ENCODE data around the gene CDKN2D.
"Not testable (repeated sequence)": the region's sequence is repeated elsewhere in the genome, so short reads cannot be mapped to it uniquely, and the experiment has no call there.

DNA sequence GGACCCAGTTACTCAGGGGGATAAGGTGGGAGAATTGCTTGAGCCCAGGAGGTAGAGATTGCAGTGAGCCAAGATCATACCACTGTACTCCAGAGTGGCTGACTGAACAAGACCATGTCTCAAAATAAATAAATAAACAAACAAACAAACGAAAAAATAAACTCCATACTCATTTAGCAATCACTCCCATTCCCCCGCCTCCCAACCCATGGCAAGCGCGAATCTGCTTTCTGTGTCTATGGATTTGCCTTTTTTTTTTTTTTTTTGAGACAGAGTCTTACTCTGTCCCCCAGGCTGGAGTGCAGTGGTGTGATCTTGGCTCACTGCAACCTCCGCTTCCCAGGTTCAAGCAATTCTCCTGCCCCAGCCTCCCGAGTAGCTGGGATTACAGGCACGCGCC lies 41.9 kb downstream of the CDKN2D start:
- TF ChIP-seq, protein P1, sequence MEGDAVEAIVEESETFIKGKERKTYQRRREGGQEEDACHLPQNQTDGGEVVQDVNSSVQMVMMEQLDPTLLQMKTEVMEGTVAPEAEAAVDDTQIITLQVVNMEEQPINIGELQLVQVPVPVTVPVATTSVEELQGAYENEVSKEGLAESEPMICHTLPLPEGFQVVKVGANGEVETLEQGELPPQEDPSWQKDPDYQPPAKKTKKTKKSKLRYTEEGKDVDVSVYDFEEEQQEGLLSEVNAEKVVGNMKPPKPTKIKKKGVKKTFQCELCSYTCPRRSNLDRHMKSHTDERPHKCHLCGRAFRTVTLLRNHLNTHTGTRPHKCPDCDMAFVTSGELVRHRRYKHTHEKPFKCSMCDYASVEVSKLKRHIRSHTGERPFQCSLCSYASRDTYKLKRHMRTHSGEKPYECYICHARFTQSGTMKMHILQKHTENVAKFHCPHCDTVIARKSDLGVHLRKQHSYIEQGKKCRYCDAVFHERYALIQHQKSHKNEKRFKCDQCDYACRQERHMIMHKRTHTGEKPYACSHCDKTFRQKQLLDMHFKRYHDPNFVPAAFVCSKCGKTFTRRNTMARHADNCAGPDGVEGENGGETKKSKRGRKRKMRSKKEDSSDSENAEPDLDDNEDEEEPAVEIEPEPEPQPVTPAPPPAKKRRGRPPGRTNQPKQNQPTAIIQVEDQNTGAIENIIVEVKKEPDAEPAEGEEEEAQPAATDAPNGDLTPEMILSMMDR (IDR thresholded peaks at IDR 0.05) = not testable (repeated sequence)
- TF ChIP-seq POLR2A (IDR thresholded peaks at IDR 0.05) = not testable (repeated sequence)

Measured in prostate gland (tissue), 2 donors.